Measurements from ENCODE around the gene TNFRSF4.

Gene TNFRSF4

DNA sequence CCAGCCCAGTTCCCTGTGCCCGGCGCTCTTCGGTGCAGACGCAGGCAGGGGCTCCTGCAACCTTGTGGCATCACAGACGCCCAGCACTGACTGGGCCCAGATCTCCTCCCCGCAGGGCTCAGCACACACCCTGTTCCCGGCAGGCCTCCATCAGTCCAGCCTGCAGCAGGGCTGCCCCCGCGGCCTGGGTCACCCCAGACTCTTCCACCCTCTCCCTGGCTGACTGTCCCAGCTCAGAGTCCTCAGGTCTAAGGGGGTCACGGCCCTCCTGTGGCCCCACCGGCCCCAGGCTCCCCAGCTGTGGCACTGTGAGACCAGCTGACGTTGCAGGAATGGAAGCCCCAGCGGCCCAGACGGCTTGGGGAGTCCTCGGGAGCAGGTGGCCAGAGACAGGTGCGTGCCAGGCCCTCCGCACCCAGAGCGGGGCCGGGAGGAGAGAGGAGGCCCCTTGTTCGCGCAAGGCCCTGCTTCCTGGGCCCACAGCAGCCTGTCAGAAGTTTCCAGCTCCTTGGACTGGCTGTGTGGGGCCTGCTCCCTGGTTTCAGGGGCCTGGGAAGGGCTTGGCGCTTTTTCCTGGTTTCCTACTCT is 22.3 kb upstream of the TNFRSF4 start:
- DNase-seq = no peak
- in situ Hi-C loops (cut with HindIII; ENCODE audit: low pct_ligation_motif_present, low pct_unique_long_range_greater_than_20kb, low sequenced_read_pairs) = no loop called here

GRCh38 chr1:1235016-1235744 is 21.2 kb upstream of the TNFRSF4 start:
- DNase-seq = no peak
- in situ Hi-C loops (cut with HindIII; ENCODE audit: low pct_ligation_motif_present, low pct_unique_long_range_greater_than_20kb, low sequenced_read_pairs) = no loop called here

DNA sequence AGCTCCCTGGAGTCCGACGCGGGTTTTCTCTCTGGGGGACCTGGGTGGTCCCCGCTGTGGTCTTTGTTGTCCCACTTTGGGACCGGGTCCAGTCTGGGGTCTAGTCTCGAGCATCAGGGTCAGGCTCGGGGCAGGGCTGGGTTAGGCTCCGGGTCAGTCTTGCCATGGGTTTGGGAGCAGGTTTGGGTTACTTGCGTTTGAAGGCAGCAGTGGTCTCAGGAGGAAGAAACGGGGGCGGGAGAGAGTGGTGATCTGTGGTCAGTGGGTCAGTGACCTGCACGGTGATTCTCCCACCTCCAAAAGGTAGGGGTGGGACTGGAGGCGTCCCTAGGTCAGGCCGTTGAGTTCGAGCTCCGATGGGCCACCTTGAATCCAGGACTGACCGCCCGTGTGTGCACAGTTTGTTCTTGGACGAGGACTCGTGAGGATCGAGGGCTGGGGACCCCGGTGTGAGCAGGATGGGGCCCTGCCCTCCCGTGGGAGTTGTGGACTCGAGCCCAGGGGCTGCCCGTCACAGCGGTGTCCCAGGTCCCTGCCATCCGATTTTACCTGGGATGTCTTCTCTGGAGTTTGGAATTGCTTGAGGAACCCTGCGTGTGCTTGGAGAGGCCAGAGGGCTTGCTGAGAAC is 20.3 kb upstream of the TNFRSF4 start:
- in situ Hi-C loops (cut with HindIII; ENCODE audit: low pct_ligation_motif_present, low pct_unique_long_range_greater_than_20kb, low sequenced_read_pairs) = no loop called here
- no peak for DNase-seq

- no peak for DNase-seq
- in situ Hi-C loops (cut with HindIII; ENCODE audit: low pct_ligation_motif_present, low pct_unique_long_range_greater_than_20kb, low sequenced_read_pairs) = no loop called here
These were observed 19.6 kb upstream of the TNFRSF4 start for GRCh38 chr1:1233567-1233892.

DNA sequence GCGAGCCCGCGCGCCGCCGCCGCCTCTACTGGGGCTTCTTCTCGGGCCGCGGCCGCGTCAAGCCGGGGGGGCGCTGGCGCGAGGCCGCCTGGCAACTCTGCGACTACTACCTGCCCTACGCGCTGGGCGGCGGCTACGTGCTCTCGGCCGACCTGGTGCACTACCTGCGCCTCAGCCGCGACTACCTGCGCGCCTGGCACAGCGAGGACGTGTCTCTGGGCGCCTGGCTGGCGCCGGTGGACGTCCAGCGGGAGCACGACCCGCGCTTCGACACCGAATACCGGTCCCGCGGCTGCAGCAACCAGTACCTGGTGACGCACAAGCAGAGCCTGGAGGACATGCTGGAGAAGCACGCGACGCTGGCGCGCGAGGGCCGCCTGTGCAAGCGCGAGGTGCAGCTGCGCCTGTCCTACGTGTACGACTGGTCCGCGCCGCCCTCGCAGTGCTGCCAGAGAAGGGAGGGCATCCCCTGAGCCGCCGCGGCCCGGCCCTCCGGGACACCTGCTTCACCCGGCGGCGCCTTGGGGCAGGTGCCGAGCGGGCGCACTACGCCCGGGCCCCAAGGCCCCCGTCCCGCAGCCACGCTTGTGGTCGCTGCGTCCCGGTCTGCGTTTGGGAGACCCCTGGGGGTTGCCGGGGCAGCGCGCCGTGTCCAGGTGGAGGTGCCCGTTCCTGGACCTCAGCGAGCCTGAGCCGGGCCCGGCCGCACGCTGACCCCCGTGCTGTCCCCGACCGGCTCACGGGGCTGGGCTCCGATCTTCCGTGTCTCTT is 19.0 kb upstream of the TNFRSF4 start:
- DNase-seq = no peak
- in situ Hi-C loops (cut with HindIII; ENCODE audit: low pct_ligation_motif_present, low pct_unique_long_range_greater_than_20kb, low sequenced_read_pairs) = no loop called here

DNA sequence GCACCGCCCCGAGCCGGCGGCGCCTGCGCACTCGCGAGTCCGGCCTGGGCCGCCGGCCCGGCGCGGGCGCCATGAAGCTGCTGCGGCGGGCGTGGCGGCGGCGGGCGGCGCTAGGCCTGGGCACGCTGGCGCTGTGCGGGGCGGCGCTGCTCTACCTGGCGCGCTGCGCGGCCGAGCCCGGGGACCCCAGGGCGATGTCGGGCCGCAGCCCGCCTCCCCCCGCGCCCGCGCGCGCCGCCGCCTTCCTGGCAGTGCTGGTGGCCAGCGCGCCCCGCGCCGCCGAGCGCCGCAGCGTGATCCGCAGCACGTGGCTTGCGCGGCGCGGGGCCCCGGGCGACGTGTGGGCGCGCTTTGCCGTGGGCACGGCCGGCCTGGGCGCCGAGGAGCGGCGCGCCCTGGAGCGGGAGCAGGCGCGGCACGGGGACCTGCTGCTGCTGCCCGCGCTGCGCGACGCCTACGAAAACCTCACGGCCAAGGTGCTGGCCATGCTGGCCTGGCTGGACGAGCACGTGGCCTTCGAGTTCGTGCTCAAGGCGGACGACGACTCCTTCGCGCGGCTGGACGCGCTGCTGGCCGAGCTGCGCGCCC is 18.3 kb upstream of the TNFRSF4 start, which contains the start of gene B3GALT6:
B3GALT6 (plus strand) TSS at position 30 of the 588 bp plus-strand sequence; CDS start at position 72, 42 bp downstream.
- DNase-seq = no peak
- in situ Hi-C loops (cut with HindIII; ENCODE audit: low pct_ligation_motif_present, low pct_unique_long_range_greater_than_20kb, low sequenced_read_pairs) = no loop called here

- peak; percentile 93 for DNase-seq
- in situ Hi-C loops (cut with HindIII; ENCODE audit: low pct_ligation_motif_present, low pct_unique_long_range_greater_than_20kb, low sequenced_read_pairs) = no loop called here
These were observed 17.7 kb upstream of the TNFRSF4 start, which contains the start of gene SDF4 for GRCh38 chr1:1231400-1232207. TSS of gene SDF4 (minus strand) at chr1:1232001. CDS start at chr1:1228772, 3,229 bp downstream.

DNA sequence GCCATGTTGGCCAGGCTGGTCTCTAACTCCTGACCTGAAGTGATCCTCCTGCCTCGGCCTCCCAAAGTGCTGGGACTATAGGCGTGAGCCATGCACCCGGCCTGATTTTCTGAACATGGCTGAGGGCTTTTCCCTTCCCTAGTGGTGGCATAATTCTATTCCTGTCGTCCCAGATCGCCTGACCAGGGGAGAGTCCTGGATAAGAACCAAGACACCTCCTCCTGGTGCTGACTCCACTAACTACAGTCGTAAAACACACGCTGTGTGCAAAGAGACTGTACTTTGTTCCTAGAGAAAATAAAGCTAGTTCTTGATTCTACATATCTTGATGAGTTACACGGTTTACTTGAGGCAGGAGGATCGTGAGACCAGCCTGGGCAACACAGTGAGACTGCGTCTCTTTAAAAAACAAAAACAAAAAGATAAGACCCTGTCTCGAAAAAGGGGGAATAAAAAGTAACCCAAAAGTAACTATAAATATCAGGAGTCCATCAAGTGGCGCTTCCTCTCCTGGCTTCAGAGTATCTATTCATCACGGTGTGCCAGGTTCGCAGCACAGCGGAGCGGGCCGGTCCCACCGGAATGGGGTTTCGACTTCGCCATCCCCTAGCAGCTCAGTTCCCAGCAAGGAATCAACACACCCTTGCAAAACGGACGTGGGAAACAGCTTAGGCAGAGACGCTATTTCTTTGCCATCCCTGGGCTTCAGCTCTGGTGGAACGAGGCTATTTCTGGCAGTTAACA is 16.9 kb upstream of the TNFRSF4 start:
- in situ Hi-C loops (cut with HindIII; ENCODE audit: low pct_ligation_motif_present, low pct_unique_long_range_greater_than_20kb, low sequenced_read_pairs) = no loop called here
- peak; percentile 74 for DNase-seq

- in situ Hi-C loops (cut with HindIII; ENCODE audit: low pct_ligation_motif_present, low pct_unique_long_range_greater_than_20kb, low sequenced_read_pairs) = no loop called here
- DNase-seq = no peak
These were observed 15.8 kb upstream of the TNFRSF4 start for GRCh38 chr1:1229770-1230169.

- DNase-seq = no peak
- in situ Hi-C loops (cut with HindIII; ENCODE audit: low pct_ligation_motif_present, low pct_unique_long_range_greater_than_20kb, low sequenced_read_pairs) = no loop called here
These were observed 14.8 kb upstream of the TNFRSF4 start for GRCh38 chr1:1228596-1229321.

GRCh38 chr1:1228187-1228586 is 14.2 kb upstream of the TNFRSF4 start:
- in situ Hi-C loops (cut with HindIII; ENCODE audit: low pct_ligation_motif_present, low pct_unique_long_range_greater_than_20kb, low sequenced_read_pairs) = no loop called here
- DNase-seq = no peak

DNA sequence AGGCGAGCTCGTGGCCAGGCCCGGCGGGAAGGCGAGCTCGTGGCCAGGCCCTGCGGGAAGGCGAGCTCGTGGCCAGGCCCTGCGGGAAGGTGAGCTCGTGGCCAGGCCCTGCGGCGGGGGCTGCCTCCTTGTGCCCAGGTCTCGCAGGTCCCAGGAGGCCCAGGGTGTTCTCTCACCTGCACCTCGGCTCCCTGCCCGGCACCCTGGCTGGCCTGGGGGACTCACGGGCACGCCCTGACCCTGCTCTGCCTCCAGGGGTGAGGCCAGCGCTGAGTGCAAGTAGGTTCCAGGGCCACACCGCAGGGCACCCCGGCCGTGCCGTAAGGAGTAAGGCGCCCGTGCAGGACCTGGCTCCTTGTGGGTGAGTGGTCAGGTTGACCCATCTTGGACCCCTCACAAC is 13.4 kb upstream of the TNFRSF4 start:
- no peak for DNase-seq
- in situ Hi-C loops (cut with HindIII; ENCODE audit: low pct_ligation_motif_present, low pct_unique_long_range_greater_than_20kb, low sequenced_read_pairs) = no loop called here

GRCh38 chr1:1226566-1227362 is 12.8 kb upstream of the TNFRSF4 start:
- no peak for DNase-seq
- in situ Hi-C loops (cut with HindIII; ENCODE audit: low pct_ligation_motif_present, low pct_unique_long_range_greater_than_20kb, low sequenced_read_pairs) = no loop called here

GRCh38 chr1:1225913-1226312 is 12.0 kb upstream of the TNFRSF4 start:
- in situ Hi-C loops (cut with HindIII; ENCODE audit: low pct_ligation_motif_present, low pct_unique_long_range_greater_than_20kb, low sequenced_read_pairs) = no loop called here
- DNase-seq = no peak

GRCh38 chr1:1225238-1225845 is 11.4 kb upstream of the TNFRSF4 start:
- no peak for DNase-seq
- in situ Hi-C loops (cut with HindIII; ENCODE audit: low pct_ligation_motif_present, low pct_unique_long_range_greater_than_20kb, low sequenced_read_pairs) = no loop called here

- in situ Hi-C loops (cut with HindIII; ENCODE audit: low pct_ligation_motif_present, low pct_unique_long_range_greater_than_20kb, low sequenced_read_pairs) = no loop called here
- no peak for DNase-seq
These were observed 9.9 kb upstream of the TNFRSF4 start for GRCh38 chr1:1223891-1224290.

Data from ACHN (cell line).